GM10248 (cell line): ENCODE measurements around the gene MAN2B2.
"Not testable (repeated sequence)": the region's sequence is repeated elsewhere in the genome, so short reads cannot be mapped to it uniquely, and the experiment has no call there.

Experiments
- CTCF ChIA-PET: fragments of 300-600 bp; sonication (Branson Sonifier 250); formaldehyde crosslinking; extraction: SDS; loops from one replicate; lab custom pipeline; 2021; ENCODE audit warnings: antibody characterized with exemption; lab: Yijun Ruan, JAX
- POLR2A ChIA-PET: fragments of 350-650 bp; sonication (Branson Sonifier 250); formaldehyde crosslinking; extraction: SDS; loops from one replicate; lab custom pipeline; 2020; ENCODE audit warnings: antibody characterized with exemption; lab: Yijun Ruan, JAX
- DNase-seq: peaks from one replicate; pipeline ENCODE4 v3.0.0; 2012; ENCODE audit errors: extremely low spot score
- CTCF ChIP-seq: IDR thresholded peaks from 2 replicates; pipeline ENCODE4 v1.5.1; 2012; ENCODE audit warnings: mild to moderate bottlenecking, low read depth; ENCODE audit errors: extremely low read depth, missing control alignments, control extremely low read depth

Gene MAN2B2

GRCh38 chr4:6620296-6620695 lies 45.3 kb downstream of the MAN2B2 start:
- no peak for DNase-seq
- POLR2A ChIA-PET, result no interaction called here
- TF ChIP-seq CTCF, result no peak
- CTCF ChIA-PET, result no interaction called here

- ChIA-PET CTCF (no interaction called here), POLR2A (no interaction called here)
- no peak for DNase-seq
- no peak for TF ChIP-seq CTCF
Observed at GRCh38 chr4:6620891-6621555, 46.0 kb downstream of the MAN2B2 start.

GRCh38 chr4:6621556-6621927 lies 46.6 kb downstream of the MAN2B2 start:
- DNase-seq, result no peak
- CTCF ChIA-PET, result no interaction called here
- POLR2A ChIA-PET, result no interaction called here
- no peak for TF ChIP-seq CTCF

- no peak for TF ChIP-seq CTCF
- CTCF ChIA-PET, result no interaction called here
- POLR2A ChIA-PET, result no interaction called here
- no peak for DNase-seq
Observed at GRCh38 chr4:6622744-6623143, 47.8 kb downstream of the MAN2B2 start.

GRCh38 chr4:6625256-6625655 lies 50.3 kb downstream of the MAN2B2 start:
- CTCF ChIA-PET, result no interaction called here
- TF ChIP-seq CTCF, result no peak
- POLR2A ChIA-PET, result no interaction called here
- no peak for DNase-seq

GRCh38 chr4:6626066-6626465 lies 51.1 kb downstream of the MAN2B2 start:
- TF ChIP-seq CTCF, result no peak
- DNase-seq, result no peak
- ChIA-PET CTCF (no interaction called here), POLR2A (no interaction called here)

- ChIA-PET CTCF (no interaction called here), POLR2A (interaction anchor here (0.6 kb wide), 1 partner anchor 45 kb away, joined by 3 read pairs; no protein-coding TSS in a partner anchor)
- no peak for DNase-seq
- no peak for TF ChIP-seq CTCF
Observed at GRCh38 chr4:6627832-6628231, 52.8 kb downstream of the MAN2B2 start.

- POLR2A ChIA-PET, DNase-seq, CTCF ChIA-PET: not testable (repeated sequence)
Observed at GRCh38 chr4:6628484-6628883, 53.5 kb downstream of the MAN2B2 start.
